ENCODE results near the gene PAFAH1B1.
"Not testable (repeated sequence)": the region's sequence is repeated elsewhere in the genome, so short reads cannot be mapped to it uniquely, and the experiment has no call there.

Gene PAFAH1B1

GRCh38 chr17:2644971-2645370 is 51.5 kb downstream of the PAFAH1B1 start:
- no peaks in the 10 kb centered on the region for H3K9me3 ChIP-seq (ENCODE audit: control insufficient read depth, low read length)
- peaks cover 42% of the 10 kb centered on the region for H3K36me3 ChIP-seq (ENCODE audit: control insufficient read depth, insufficient read depth, low read length, severe bottlenecking)
- no peak overlapping the region for H3K4me3 ChIP-seq (ENCODE audit: low read length)
- no peaks in the 10 kb centered on the region for H3K27me3 ChIP-seq (replicated peaks; ENCODE audit: control insufficient read depth, insufficient read depth, low read length)
- DNase-seq (ENCODE audit: low read depth), result no peak
- H3K9ac ChIP-seq (ENCODE audit: low read length), result no peak overlapping the region
- H3K4me1 ChIP-seq (ENCODE audit: control insufficient read depth, insufficient read depth, low read length), result no peaks in the 10 kb centered on the region

GRCh38 chr17:2647957-2648356 is 54.5 kb downstream of the PAFAH1B1 start:
- no peaks in the 10 kb centered on the region for H3K27me3 ChIP-seq (replicated peaks; ENCODE audit: control insufficient read depth, insufficient read depth, low read length)
- H3K9ac ChIP-seq (ENCODE audit: low read length), result no peak overlapping the region
- H3K9me3 ChIP-seq (ENCODE audit: control insufficient read depth, low read length), result no peaks in the 10 kb centered on the region
- no peak overlapping the region for H3K4me3 ChIP-seq (ENCODE audit: low read length)
- H3K36me3 ChIP-seq (ENCODE audit: control insufficient read depth, insufficient read depth, low read length, severe bottlenecking), result peaks cover 15% of the 10 kb centered on the region
- DNase-seq (ENCODE audit: low read depth), result no peak
- H3K4me1 ChIP-seq (ENCODE audit: control insufficient read depth, insufficient read depth, low read length), result peaks cover 7% of the 10 kb centered on the region

- Histone ChIP-seq H3K4me3 (ENCODE audit: low read length) (no peak overlapping the region), H3K4me1 (ENCODE audit: control insufficient read depth, insufficient read depth, low read length) (peaks cover 7% of the 10 kb centered on the region), H3K9me3 (ENCODE audit: control insufficient read depth, low read length) (no peaks in the 10 kb centered on the region), H3K36me3 (ENCODE audit: control insufficient read depth, insufficient read depth, low read length, severe bottlenecking) (peaks cover 9% of the 10 kb centered on the region), H3K27me3 (replicated peaks; ENCODE audit: control insufficient read depth, insufficient read depth, low read length) (no peaks in the 10 kb centered on the region), H3K9ac (ENCODE audit: low read length) (no peak overlapping the region)
- no peak for DNase-seq (ENCODE audit: low read depth)
Measured at GRCh38 chr17:2649191-2649590, 55.7 kb downstream of the PAFAH1B1 start.

GRCh38 chr17:2652911-2653310 is 59.5 kb downstream of the PAFAH1B1 start:
- H3K9me3 ChIP-seq (ENCODE audit: control insufficient read depth, low read length); H3K9ac ChIP-seq (ENCODE audit: low read length); H3K36me3 ChIP-seq (ENCODE audit: control insufficient read depth, insufficient read depth, low read length, severe bottlenecking); H3K4me3 ChIP-seq (ENCODE audit: low read length); H3K27me3 ChIP-seq (replicated peaks; ENCODE audit: control insufficient read depth, insufficient read depth, low read length); DNase-seq (ENCODE audit: low read depth): not testable (repeated sequence)
- peaks cover 21% of the 10 kb centered on the region for H3K4me1 ChIP-seq (ENCODE audit: control insufficient read depth, insufficient read depth, low read length)

GRCh38 chr17:2655546-2655945 is 62.1 kb downstream of the PAFAH1B1 start:
- Histone ChIP-seq H3K4me3 (ENCODE audit: low read length) (no peak overlapping the region), H3K36me3 (ENCODE audit: control insufficient read depth, insufficient read depth, low read length, severe bottlenecking) (peaks cover 3% of the 10 kb centered on the region)

GRCh38 chr17:2656283-2656682 is 62.8 kb downstream of the PAFAH1B1 start:
- no peak for DNase-seq (ENCODE audit: low read depth)
- Histone ChIP-seq H3K36me3 (ENCODE audit: control insufficient read depth, insufficient read depth, low read length, severe bottlenecking) (peaks cover 3% of the 10 kb centered on the region), H3K4me3 (ENCODE audit: low read length) (no peak overlapping the region), H3K9me3 (ENCODE audit: control insufficient read depth, low read length) (no peaks in the 10 kb centered on the region), H3K4me1 (ENCODE audit: control insufficient read depth, insufficient read depth, low read length) (peaks cover 26% of the 10 kb centered on the region), H3K9ac (ENCODE audit: low read length) (no peak overlapping the region), H3K27me3 (replicated peaks; ENCODE audit: control insufficient read depth, insufficient read depth, low read length) (no peaks in the 10 kb centered on the region)

More at GRCh38 chr17:2655546-2655945, 62.1 kb downstream of the PAFAH1B1 start:
- H3K9ac ChIP-seq (ENCODE audit: low read length), result no peak overlapping the region
- H3K27me3 ChIP-seq (replicated peaks; ENCODE audit: control insufficient read depth, insufficient read depth, low read length), result no peaks in the 10 kb centered on the region
- H3K9me3 ChIP-seq (ENCODE audit: control insufficient read depth, low read length), result no peaks in the 10 kb centered on the region
- peaks cover 32% of the 10 kb centered on the region for H3K4me1 ChIP-seq (ENCODE audit: control insufficient read depth, insufficient read depth, low read length)
- DNase-seq (ENCODE audit: low read depth), result no peak

- H3K36me3 ChIP-seq (ENCODE audit: control insufficient read depth, insufficient read depth, low read length, severe bottlenecking); H3K9me3 ChIP-seq (ENCODE audit: control insufficient read depth, low read length); H3K4me3 ChIP-seq (ENCODE audit: low read length); H3K27me3 ChIP-seq (replicated peaks; ENCODE audit: control insufficient read depth, insufficient read depth, low read length); H3K9ac ChIP-seq (ENCODE audit: low read length): not testable (repeated sequence)
- H3K4me1 ChIP-seq (ENCODE audit: control insufficient read depth, insufficient read depth, low read length), result peaks cover 33% of the 10 kb centered on the region
- DNase-seq (ENCODE audit: low read depth), result peak; percentile 34
Measured at GRCh38 chr17:2659337-2659736, 65.9 kb downstream of the PAFAH1B1 start.

- not testable (repeated sequence) for H3K27me3 ChIP-seq (replicated peaks; ENCODE audit: control insufficient read depth, insufficient read depth, low read length); H3K9me3 ChIP-seq (ENCODE audit: control insufficient read depth, low read length)
Measured at GRCh38 chr17:2660410-2660809, 67.0 kb downstream of the PAFAH1B1 start.

GRCh38 chr17:2672026-2672425 is 78.6 kb downstream of the PAFAH1B1 start:
- Histone ChIP-seq H3K36me3 (ENCODE audit: control insufficient read depth, insufficient read depth, low read length, severe bottlenecking) (peaks cover 77% of the 10 kb centered on the region), H3K4me3 (ENCODE audit: low read length) (no peak overlapping the region)

More at GRCh38 chr17:2660410-2660809, 67.0 kb downstream of the PAFAH1B1 start:
- not testable (repeated sequence) for H3K9ac ChIP-seq (ENCODE audit: low read length); H3K36me3 ChIP-seq (ENCODE audit: control insufficient read depth, insufficient read depth, low read length, severe bottlenecking); DNase-seq (ENCODE audit: low read depth); H3K4me3 ChIP-seq (ENCODE audit: low read length)
- peaks cover 33% of the 10 kb centered on the region for H3K4me1 ChIP-seq (ENCODE audit: control insufficient read depth, insufficient read depth, low read length)

GRCh38 chr17:2679247-2679646 is 85.8 kb downstream of the PAFAH1B1 start:
- H3K9ac ChIP-seq (ENCODE audit: low read length); H3K27me3 ChIP-seq (replicated peaks; ENCODE audit: control insufficient read depth, insufficient read depth, low read length); H3K9me3 ChIP-seq (ENCODE audit: control insufficient read depth, low read length); DNase-seq (ENCODE audit: low read depth); H3K4me1 ChIP-seq (ENCODE audit: control insufficient read depth, insufficient read depth, low read length); H3K4me3 ChIP-seq (ENCODE audit: low read length): not testable (repeated sequence)
- H3K36me3 ChIP-seq (ENCODE audit: control insufficient read depth, insufficient read depth, low read length, severe bottlenecking), result peaks cover 82% of the 10 kb centered on the region

More at GRCh38 chr17:2672026-2672425, 78.6 kb downstream of the PAFAH1B1 start:
- Histone ChIP-seq H3K27me3 (replicated peaks; ENCODE audit: control insufficient read depth, insufficient read depth, low read length) (no peaks in the 10 kb centered on the region), H3K4me1 (ENCODE audit: control insufficient read depth, insufficient read depth, low read length) (no peaks in the 10 kb centered on the region), H3K9me3 (ENCODE audit: control insufficient read depth, low read length) (no peaks in the 10 kb centered on the region), H3K9ac (ENCODE audit: low read length) (no peak overlapping the region)
- no peak for DNase-seq (ENCODE audit: low read depth)

GRCh38 chr17:2680961-2681360 is 87.5 kb downstream of the PAFAH1B1 start:
- peaks cover 1% of the 10 kb centered on the region for H3K4me1 ChIP-seq (ENCODE audit: control insufficient read depth, insufficient read depth, low read length)
- no peaks in the 10 kb centered on the region for H3K27me3 ChIP-seq (replicated peaks; ENCODE audit: control insufficient read depth, insufficient read depth, low read length)
- no peaks in the 10 kb centered on the region for H3K9me3 ChIP-seq (ENCODE audit: control insufficient read depth, low read length)
- H3K4me3 ChIP-seq (ENCODE audit: low read length), result no peak overlapping the region
- no peak overlapping the region for H3K9ac ChIP-seq (ENCODE audit: low read length)
- peaks cover 78% of the 10 kb centered on the region for H3K36me3 ChIP-seq (ENCODE audit: control insufficient read depth, insufficient read depth, low read length, severe bottlenecking)
- no peak for DNase-seq (ENCODE audit: low read depth)

- DNase-seq (ENCODE audit: low read depth), result no peak
- Histone ChIP-seq H3K4me1 (ENCODE audit: control insufficient read depth, insufficient read depth, low read length) (peaks cover 6% of the 10 kb centered on the region), H3K9ac (ENCODE audit: low read length) (no peak overlapping the region), H3K36me3 (ENCODE audit: control insufficient read depth, insufficient read depth, low read length, severe bottlenecking) (peaks cover 74% of the 10 kb centered on the region), H3K9me3 (ENCODE audit: control insufficient read depth, low read length) (no peaks in the 10 kb centered on the region), H3K4me3 (ENCODE audit: low read length) (no peak overlapping the region), H3K27me3 (replicated peaks; ENCODE audit: control insufficient read depth, insufficient read depth, low read length) (no peaks in the 10 kb centered on the region)
Measured at GRCh38 chr17:2681650-2682049, 88.2 kb downstream of the PAFAH1B1 start.

All from adipocyte (in vitro differentiated cells).